Panc1 (cell line): ENCODE results near the gene LYRM4. TPM values are rescaled to one million over a fixed set of nuclear protein-coding genes. Genes with fewer than 3 reads are reported as not detected.

Source experiments
- ATAC-seq: fragments of 200-7000 bp; cut with Tn5 transposase; 2 replicates; pipeline ENCODE4 v1.9.1; 2020; ENCODE audit warnings: mild to moderate bottlenecking, moderate library complexity
- BruUV-seq: library from RNA; stranded (reverse); fragments of 400-500 nt; replicated peaks from 2 replicates; lab custom pipeline; 2021; lab: Mats Ljungman, UMichigan
- CTCF ChIA-PET: fragments of 300-600 bp; sonication (Branson Sonifier 250); formaldehyde crosslinking; loops from one replicate; lab custom pipeline; 2022; ENCODE audit warnings: antibody characterized with exemption; lab: Charles Lee
- POLR2A ChIA-PET: fragments of 300-600 bp; sonication (Branson Sonifier 250); formaldehyde crosslinking; loops from one replicate; lab custom pipeline; 2022; ENCODE audit warnings: antibody characterized with exemption; lab: Charles Lee
- DNase-seq: peaks from one replicate; pipeline ENCODE4 v3.0.0-alpha.2; 2010; ENCODE audit warnings: low read depth, low spot score
- H3K27ac ChIP-seq: 2 replicates; pipeline ENCODE4 v1.5.1; 2011; ENCODE audit warnings: mild to moderate bottlenecking, low read length, inconsistent platforms
- H3K27me3 ChIP-seq: fragments of 200-500 bp; sonication (Bioruptor generic); 2 replicates; pipeline ENCODE4 v1.6.0; 2014; ENCODE audit warnings: low read length, inconsistent platforms; ENCODE audit not compliant: control insufficient read depth, insufficient read depth
- H3K36me3 ChIP-seq: fragments of 200-500 bp; sonication (Bioruptor generic); 2 replicates; pipeline ENCODE4 v1.5.1; 2014; ENCODE audit warnings: inconsistent platforms, mild to moderate bottlenecking, low read length, moderate library complexity; ENCODE audit not compliant: control insufficient read depth, insufficient read depth
- H3K4me1 ChIP-seq: 2 replicates; pipeline ENCODE4 v1.5.1; 2011; ENCODE audit warnings: inconsistent platforms, mild to moderate bottlenecking, low read length, moderate library complexity; ENCODE audit not compliant: control insufficient read depth, insufficient read depth
- H3K4me3 ChIP-seq, 2 experiments: 2 replicates each; pipeline ENCODE4 v1.5.1; 2011 to 2012; ENCODE audit warnings: low read depth in 2 of 2, low read length in 2 of 2, mild to moderate bottlenecking in 2 of 2, inconsistent platforms in 1 of 2, moderate library complexity in 1 of 2
- H3K9me3 ChIP-seq: fragments of 200-500 bp; sonication (Bioruptor generic); 2 replicates; pipeline ENCODE4 v1.5.1; 2014; ENCODE audit warnings: low read depth, mild to moderate bottlenecking, inconsistent platforms, low read length, moderate library complexity; ENCODE audit not compliant: control insufficient read depth, insufficient read depth
- POLR2AphosphoS5 ChIP-seq: IDR thresholded peaks from 2 replicates; pipeline ENCODE4 v1.6.1; 2012; ENCODE audit warnings: mild to moderate bottlenecking, low read depth, low read length, moderate library complexity
- REST ChIP-seq, 2 experiments: IDR thresholded peaks; 2 replicates each; pipeline ENCODE4 v1.6.1; 2011 to 2012; ENCODE audit warnings: low read depth in 2 of 2, control low read depth in 1 of 2, low read length in 1 of 2, mild to moderate bottlenecking in 1 of 2, moderate library complexity in 1 of 2; ENCODE audit not compliant: insufficient read depth in 1 of 2
- SIN3A ChIP-seq: IDR thresholded peaks from 2 replicates; pipeline ENCODE4 v1.6.1; 2012; ENCODE audit warnings: low read depth, mild to moderate bottlenecking, low read length, moderate library complexity, borderline replicate concordance; ENCODE audit not compliant: insufficient read depth
- TCF7L2 ChIP-seq: IDR thresholded peaks from 2 replicates; pipeline ENCODE4 v1.6.1; 2011; ENCODE audit warnings: mild to moderate bottlenecking, low read depth, low read length, inconsistent platforms
- in situ Hi-C: cut with HindIII; loops from 2 replicates; pipeline ENCODE4 v1.10.0; 2016; ENCODE audit warnings: low sequenced_read_pairs, low pct_unique_long_range_greater_than_20kb
- intact Hi-C: fragments of 100-400 bp; cut with micrococcal nuclease; formaldehyde crosslinking; loops from one replicate; pipeline ENCODE4 v1.10.0; 2022; ENCODE audit not compliant: unreplicated experiment
- total RNA-seq: library from RNA; stranded (reverse); gene quantifications from one replicate; pipeline ENCODE4 v1.2.1, GENCODE V29; 2021; ENCODE audit not compliant: unreplicated experiment
- TF ChIP-seq, protein P1 (sequence below): fragments of 450-650 bp; IDR thresholded peaks from 2 replicates; pipeline ENCODE4 v1.5.1; 2017; ENCODE audit warnings: mild to moderate bottlenecking

The LYRM4 gene
- total RNA-seq, 1 experiment from 2014 or later = 27.4 TPM

DNA sequence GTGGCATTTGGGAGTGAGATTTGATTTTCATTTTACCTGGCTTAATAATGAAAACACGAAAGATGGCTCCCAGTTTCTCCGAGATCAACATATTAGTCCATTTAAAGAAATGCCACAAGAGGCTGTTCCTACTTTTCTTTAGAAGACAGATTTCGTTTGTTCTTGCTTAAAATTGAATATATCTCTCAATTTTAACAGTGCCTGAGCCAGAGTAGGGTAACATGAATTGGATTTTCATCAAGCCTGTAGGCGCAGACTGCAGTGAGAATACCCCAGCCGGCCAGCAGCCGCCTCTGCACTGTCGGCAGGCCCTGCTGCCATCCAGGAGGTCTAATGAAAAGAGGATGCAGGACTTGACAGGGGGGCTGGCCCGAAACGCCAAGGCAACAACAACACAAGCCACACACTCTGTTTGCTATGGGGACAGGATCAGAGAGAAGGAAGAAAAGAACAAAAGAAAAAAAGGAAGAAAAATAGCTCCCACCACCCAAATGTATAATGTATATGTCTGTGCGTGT is 103.1 kb downstream of the LYRM4 start:
- no peak for TF ChIP-seq TCF7L2
- no peak for TF ChIP-seq POLR2AphosphoS5
- TF ChIP-seq REST (IDR thresholded peaks at IDR 0.05; ENCODE audit: insufficient read depth in 1 of 2, low read depth in 2 of 2, low read length in 1 of 2) = no peak
- TF ChIP-seq, protein P1, sequence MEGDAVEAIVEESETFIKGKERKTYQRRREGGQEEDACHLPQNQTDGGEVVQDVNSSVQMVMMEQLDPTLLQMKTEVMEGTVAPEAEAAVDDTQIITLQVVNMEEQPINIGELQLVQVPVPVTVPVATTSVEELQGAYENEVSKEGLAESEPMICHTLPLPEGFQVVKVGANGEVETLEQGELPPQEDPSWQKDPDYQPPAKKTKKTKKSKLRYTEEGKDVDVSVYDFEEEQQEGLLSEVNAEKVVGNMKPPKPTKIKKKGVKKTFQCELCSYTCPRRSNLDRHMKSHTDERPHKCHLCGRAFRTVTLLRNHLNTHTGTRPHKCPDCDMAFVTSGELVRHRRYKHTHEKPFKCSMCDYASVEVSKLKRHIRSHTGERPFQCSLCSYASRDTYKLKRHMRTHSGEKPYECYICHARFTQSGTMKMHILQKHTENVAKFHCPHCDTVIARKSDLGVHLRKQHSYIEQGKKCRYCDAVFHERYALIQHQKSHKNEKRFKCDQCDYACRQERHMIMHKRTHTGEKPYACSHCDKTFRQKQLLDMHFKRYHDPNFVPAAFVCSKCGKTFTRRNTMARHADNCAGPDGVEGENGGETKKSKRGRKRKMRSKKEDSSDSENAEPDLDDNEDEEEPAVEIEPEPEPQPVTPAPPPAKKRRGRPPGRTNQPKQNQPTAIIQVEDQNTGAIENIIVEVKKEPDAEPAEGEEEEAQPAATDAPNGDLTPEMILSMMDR = no peak
- TF ChIP-seq SIN3A = no peak
- no TSS peak for BruUV-seq
- in situ Hi-C loops (no loop called here), intact Hi-C loops (no loop called here)
- CTCF ChIA-PET = no interaction called here
- H3K36me3 ChIP-seq = no peaks in the 10 kb centered on the region
- DNase-seq = no peak
- ATAC-seq = no peak
- POLR2A ChIA-PET = no interaction called here
- H3K4me1 ChIP-seq = no peaks in the 10 kb centered on the region
- H3K27me3 ChIP-seq = no peaks in the 10 kb centered on the region
- no peaks in the 10 kb centered on the region for H3K9me3 ChIP-seq
- no peak overlapping the region for H3K27ac ChIP-seq
- no peak overlapping the region for H3K4me3 ChIP-seq

DNA sequence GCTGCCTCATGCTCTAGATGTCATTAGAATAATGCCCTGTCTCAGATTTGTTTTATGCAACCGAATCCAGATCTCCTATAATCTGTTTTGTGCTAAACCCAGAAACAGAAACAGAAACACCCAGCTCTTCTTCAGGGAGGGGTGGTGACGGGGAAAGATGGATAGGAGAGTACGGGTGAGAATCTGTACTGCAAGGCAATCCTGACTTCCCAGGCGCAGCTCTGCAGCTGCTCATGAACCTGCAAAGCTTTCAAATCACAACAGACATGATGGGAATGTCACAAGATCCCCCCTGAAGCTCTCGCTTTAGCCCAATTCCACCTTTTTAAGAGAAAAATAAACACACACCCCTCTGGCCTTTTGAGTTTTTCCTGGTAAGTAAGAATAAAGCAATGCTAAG is 104.1 kb downstream of the LYRM4 start:
- no peak for ATAC-seq
- POLR2A ChIA-PET = no interaction called here
- intact Hi-C loops (no loop called here), in situ Hi-C loops (no loop called here)
- Histone ChIP-seq H3K36me3 (no peaks in the 10 kb centered on the region), H3K4me1 (no peaks in the 10 kb centered on the region), H3K27me3 (no peaks in the 10 kb centered on the region), H3K9me3 (no peaks in the 10 kb centered on the region), H3K27ac (no peak overlapping the region), H3K4me3 (no peak overlapping the region)
- TF ChIP-seq REST (IDR thresholded peaks at IDR 0.05; ENCODE audit: insufficient read depth in 1 of 2, low read depth in 2 of 2, low read length in 1 of 2) (no peak), POLR2AphosphoS5 (no peak), TCF7L2 (no peak), SIN3A (no peak)
- TF ChIP-seq, protein P1 = no peak
- BruUV-seq = no TSS peak
- CTCF ChIA-PET = interaction anchor here (1.2 kb wide), 1 partner anchor 13 kb away, joined by 4 read pairs; no protein-coding TSS in a partner anchor
- DNase-seq = no peak
